Astrocyte of the cerebellum (primary cell): ENCODE measurements around the gene RPIA.

Source experiments
- DNase-seq: peaks from one replicate; pipeline ENCODE4 v3.0.0-alpha.2; 2011; ENCODE audit warnings: low read depth
- H3K4me3 ChIP-seq: 2 replicates; pipeline ENCODE4 v1.5.1; 2011; ENCODE audit warnings: mild to moderate bottlenecking, low read depth, low read length, moderate library complexity
- in situ Hi-C: cut with HindIII; loops from 2 replicates; pipeline ENCODE4 v1.10.0; 2017; ENCODE audit warnings: low sequenced_read_pairs
- TF ChIP-seq, protein P1 (sequence below): IDR thresholded peaks from 2 replicates; pipeline ENCODE4 v1.5.1; 2012; ENCODE audit warnings: low read length, low read depth, moderate library complexity, mild to moderate bottlenecking; ENCODE audit errors: missing control alignments

RPIA gene

GRCh38 chr2:88724643-88725332 lies 33.3 kb downstream of the RPIA start:
- no peak overlapping the region for H3K4me3 ChIP-seq
- TF ChIP-seq, protein P1, sequence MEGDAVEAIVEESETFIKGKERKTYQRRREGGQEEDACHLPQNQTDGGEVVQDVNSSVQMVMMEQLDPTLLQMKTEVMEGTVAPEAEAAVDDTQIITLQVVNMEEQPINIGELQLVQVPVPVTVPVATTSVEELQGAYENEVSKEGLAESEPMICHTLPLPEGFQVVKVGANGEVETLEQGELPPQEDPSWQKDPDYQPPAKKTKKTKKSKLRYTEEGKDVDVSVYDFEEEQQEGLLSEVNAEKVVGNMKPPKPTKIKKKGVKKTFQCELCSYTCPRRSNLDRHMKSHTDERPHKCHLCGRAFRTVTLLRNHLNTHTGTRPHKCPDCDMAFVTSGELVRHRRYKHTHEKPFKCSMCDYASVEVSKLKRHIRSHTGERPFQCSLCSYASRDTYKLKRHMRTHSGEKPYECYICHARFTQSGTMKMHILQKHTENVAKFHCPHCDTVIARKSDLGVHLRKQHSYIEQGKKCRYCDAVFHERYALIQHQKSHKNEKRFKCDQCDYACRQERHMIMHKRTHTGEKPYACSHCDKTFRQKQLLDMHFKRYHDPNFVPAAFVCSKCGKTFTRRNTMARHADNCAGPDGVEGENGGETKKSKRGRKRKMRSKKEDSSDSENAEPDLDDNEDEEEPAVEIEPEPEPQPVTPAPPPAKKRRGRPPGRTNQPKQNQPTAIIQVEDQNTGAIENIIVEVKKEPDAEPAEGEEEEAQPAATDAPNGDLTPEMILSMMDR: no peak
- no peak for DNase-seq
- in situ Hi-C loops: no loop called here

DNA sequence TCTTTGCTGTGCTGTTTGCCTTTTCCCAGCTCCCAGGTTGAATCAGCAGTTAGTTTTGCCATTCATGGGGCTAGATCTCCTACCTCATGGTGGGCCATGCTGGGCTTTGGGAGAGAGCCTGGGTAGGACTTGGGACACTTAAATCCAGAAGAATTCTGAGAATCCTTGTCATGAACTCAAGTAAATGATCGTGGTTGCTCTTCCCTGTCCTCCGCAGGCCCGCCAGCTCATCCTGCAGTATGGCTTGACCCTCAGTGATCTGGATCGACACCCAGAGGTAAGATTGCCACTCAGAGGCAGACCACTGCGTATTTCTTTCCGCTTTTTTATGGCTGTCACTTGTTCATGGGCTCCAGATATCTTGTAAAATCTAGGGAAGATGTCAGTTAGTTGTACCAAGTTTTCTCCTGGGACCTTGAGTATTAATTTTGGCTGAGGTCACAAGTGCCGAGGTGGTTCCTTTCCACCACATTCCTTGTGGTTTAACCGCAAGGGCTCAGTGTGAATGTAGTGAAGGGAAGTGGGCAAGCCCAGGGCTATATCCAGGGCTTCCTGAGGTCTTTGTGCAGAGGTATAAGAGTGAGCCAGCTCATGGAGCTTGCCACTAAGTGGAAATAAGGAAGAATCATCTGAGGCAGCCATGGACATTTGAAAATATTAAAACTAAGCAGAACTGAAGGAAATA lies 37.7 kb downstream of the RPIA start:
- DNase-seq: peak; percentile 82
- in situ Hi-C loops: no loop called here

GRCh38 chr2:88733155-88733902 lies 41.9 kb downstream of the RPIA start:
- H3K4me3 ChIP-seq: no peak overlapping the region
- no peak for DNase-seq
- in situ Hi-C loops: no loop called here
- TF ChIP-seq, protein P1: no peak

More for the DNA sequence above, 37.7 kb downstream of the RPIA start:
- TF ChIP-seq, protein P1: no peak
- no peak overlapping the region for H3K4me3 ChIP-seq

GRCh38 chr2:88735133-88735532 lies 43.7 kb downstream of the RPIA start:
- in situ Hi-C loops: no loop called here
- TF ChIP-seq, protein P1: no peak
- H3K4me3 ChIP-seq: no peak overlapping the region
- DNase-seq: no peak

DNA sequence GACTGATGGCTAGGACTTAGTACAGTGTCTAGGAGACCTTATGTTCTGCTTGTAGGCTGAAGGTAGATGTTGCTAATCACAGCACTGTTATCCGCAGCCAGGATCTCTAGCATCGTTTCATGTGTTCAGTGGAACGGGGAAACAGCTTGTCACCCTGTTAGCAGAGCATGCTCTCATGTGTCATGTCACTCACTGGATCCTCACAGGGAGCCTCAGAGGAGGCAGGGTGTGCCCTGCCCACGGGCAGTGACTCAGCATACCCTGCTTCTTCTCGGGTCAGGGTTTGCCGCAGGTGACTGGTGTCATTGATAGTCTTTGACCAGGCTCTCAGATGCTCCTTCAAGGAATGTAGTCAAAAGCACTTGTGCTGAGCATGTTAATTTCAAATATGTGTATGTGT lies 44.4 kb downstream of the RPIA start:
- DNase-seq: no peak
- TF ChIP-seq, protein P1: no peak
- no peak overlapping the region for H3K4me3 ChIP-seq
- in situ Hi-C loops: no loop called here

GRCh38 chr2:88736437-88736836 lies 45.0 kb downstream of the RPIA start:
- no peak overlapping the region for H3K4me3 ChIP-seq
- TF ChIP-seq, protein P1: no peak
- in situ Hi-C loops: no loop called here
- no peak for DNase-seq
